NCI-H226 (cell line): ENCODE results near the gene TBCC.
"Not testable (repeated sequence)": the region's sequence is repeated elsewhere in the genome, so short reads cannot be mapped to it uniquely, and the experiment has no call there.

ENCODE experiments used
- DNase-seq: peaks from one replicate; pipeline ENCODE4 v3.0.0-alpha.2; 2015

Gene TBCC

DNA sequence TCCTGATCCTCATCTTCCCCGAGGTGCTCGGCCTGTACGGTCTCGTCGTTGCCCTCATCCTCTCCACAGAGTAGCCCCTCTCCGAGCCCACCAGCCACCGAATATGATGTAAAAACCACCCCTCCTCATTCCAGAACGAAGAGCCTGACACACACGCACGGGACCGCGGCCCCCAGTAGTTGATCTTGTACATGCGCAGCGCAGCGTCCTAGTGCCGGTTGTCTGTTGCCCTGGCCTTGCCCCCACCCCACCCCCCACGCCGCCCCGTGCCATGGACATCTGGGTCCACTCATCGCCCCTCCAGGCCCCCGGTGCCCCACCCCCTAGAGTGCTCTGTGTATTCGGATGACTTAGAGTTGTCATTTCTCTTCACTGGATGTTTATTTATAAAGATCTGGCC is 18.3 kb downstream of the TBCC start:
- no peak for DNase-seq

DNA sequence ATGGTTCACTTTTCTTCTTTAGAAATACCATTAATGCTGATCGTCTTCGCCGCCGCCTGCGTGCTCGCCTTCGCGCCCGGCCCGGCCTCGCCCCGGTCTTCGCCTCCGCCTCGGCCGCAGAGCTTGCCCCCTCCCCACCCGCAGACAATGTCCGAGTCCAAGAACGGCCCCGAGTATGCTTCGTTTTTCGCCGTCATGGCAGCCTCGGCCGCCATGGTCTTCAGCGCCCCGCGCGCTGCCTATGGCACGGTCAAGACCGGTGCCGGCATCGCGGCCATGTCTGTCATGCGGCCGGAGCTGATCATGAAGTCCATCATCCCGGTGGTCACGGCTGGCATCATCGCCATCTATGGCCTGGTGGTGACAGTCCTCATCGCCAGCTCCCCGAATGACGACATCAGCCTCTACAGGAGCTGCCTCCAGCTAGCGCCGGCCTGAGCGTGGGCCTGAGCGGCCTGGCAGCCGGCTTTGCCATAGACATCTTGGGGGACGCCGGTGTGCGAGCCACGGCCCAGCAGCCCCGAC is 18.8 kb downstream of the TBCC start:
- no peak for DNase-seq

DNA sequence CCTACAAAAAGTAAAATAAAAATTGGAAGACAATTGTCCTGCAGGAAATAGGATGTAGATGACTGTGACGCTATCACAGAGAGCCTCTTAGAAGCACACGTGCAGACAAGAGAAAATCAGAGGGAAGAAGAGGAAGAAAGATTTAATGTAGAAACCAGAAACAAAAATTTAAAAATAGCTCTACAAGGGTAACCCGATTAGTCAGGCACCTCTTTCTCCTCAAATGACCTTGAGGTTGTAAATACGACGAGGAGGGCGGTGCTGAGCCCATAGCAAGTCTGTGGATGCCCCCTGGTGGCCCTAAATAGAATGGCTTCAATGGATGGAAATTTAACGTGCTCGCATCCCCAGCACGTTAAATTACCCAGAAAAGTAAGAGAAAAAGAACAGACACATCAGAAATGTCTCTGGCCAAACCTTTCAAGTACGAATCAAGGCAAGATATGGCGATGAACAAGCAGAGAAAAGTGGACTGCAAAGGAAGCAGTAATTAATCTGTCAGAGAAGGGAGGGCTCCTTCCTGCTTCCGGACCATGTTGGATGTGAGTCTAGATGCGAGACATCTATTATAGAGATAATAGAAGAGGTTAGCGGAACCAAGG is 19.3 kb downstream of the TBCC start:
- peak; percentile 55 for DNase-seq

DNA sequence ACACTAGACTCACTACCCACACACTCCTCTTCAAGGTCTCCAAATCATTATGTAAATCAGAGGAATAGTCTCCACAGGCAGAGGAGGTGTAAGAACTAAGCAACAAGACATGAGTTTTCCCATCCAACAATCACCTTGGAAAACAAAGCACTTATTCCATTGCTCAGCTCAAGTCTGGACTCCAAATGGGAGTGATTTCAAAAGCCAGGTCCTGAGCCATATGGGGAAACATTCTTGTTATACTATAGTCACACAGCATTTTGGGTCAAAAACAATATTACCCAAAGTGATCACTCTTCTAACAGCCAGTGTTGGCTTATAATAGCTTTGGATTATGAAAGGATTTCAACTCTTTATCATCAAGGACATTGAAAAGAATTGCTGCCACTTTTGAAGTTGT is 19.9 kb downstream of the TBCC start:
- no peak for DNase-seq

DNA sequence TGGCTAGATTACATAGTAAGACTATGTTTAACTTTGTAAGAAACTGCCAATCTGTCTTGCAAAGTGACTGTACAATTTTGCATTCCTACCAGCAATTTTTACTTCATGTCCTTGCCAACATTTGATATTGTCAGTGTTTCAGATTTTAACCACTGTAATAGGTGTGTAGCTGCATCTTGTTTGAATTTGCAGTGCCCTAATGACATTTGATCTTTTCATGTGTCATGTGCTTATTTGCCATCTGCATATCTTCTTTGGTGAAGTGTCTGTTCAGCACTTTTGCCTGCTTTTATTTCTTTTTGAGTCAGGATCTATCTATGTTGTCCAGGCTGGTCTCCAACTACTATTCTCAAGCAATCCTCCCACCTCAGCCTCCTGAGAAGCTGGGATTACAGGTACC is 21.1 kb downstream of the TBCC start:
- DNase-seq, result no peak

DNA sequence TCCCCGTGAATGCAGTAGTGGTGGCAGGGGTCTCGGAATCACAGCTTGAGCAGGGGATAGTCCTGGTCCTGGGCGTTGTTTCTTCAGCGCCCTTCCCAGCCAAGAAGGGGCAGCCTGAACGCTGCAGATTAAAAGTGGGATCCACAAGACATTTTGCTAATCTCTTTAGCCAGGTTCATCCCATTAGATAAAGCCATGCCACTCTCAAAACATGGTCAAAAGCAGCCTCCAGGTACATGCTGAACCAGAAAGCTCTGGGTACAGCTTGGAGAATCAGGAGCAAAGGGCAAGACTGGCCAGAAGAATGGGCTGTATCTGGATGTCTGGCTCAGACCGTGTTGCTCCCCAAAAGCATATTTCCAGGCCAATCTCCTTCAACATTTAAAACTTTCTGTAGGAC is 23.4 kb downstream of the TBCC start, which contains the start of gene PRPH2:
Gene PRPH2 (minus strand): TSS at position 101 of the 400 bp plus-strand sequence. CDS start 263 bp downstream, outside the sequence.
- DNase-seq, result no peak

DNA sequence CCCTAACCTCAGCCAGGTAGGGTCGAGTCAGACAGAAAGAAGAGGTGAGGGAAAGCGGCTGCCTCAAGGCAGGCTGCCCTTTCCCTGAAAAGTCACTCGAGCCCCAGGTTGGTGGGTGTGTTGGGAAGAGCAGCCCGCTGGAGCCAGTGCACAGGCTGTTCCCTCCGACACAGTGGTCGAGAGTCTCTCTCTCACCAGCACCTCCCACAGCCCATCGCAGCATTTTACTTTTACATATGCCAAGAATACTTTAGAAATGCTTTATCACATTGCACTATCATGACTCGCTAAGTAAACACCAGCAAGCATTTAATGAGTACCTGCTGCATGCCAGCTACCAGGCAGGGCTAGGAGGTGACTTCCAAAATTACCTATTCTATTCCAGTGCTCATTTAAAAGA is 25.2 kb downstream of the TBCC start:
- peak; percentile 62 for DNase-seq

DNA sequence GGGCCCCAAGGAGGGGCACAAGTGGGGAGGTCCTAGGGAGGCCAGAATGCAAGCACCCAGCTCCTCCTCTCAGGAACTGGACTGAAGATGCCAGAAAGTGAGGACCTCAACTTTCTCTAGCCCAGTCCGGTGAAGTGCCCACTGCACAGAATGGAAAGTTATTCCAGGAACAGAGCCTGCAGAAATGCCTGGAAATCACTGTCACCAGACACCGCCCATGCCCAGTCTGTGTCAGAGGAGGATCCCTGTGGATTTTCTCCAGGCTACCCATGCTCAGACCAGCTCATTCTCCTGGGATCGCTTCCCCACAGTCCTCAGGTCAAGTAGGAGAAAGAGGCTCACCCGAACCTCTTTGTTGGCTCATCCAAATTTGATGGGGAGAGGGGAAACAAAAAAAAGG is 30.0 kb downstream of the TBCC start:
- DNase-seq, result no peak

DNA sequence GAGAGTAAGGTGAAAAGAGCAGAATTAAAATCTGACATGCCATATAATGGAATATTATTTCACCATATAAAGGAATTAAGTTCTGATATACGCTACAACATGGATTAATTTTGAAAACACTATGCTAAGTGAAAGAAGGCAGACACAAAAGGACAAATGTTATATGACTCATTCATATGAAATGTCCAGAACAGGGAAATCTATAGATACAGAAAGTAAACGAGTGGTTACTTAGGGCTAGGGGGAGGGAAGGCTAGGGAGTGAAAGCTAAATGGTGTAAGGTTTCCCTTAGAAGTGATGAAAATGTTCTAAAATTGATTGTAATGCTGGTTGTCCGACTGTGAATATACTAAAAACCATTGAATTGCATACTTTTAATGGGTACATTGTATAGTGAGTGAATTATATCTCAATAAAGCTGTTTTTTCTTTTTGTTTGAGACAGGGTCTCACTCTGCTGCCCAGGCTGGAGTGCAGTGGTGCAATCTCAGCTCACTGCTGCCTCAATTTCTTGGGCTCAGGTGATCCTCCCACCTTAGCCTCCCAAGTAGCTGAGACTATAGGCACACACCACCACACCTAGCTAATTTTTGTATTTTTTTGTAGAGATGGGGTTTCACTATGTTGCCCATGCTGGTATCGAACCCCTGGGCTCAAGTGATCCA is 31.7 kb downstream of the TBCC start:
- DNase-seq, result peak; percentile 45

DNA sequence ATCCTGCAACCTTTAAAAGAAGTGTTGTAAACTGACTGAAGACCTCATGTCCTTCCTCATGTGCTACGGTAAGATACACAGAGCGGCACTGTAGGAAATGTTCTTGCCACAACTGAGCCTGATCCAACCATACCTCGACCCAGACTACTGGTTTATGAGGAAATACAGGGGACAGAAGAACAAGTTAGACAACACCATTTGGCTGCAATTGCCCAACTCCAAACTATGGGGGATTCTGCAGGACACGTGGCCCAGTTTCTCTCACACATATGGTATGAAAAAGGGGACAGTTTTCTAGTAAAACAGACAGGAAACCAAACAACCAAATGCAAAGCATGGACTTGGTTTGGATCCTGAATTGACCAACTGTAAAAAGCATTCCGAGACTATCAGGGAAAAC is 34.0 kb downstream of the TBCC start:
- DNase-seq, result no peak

DNA sequence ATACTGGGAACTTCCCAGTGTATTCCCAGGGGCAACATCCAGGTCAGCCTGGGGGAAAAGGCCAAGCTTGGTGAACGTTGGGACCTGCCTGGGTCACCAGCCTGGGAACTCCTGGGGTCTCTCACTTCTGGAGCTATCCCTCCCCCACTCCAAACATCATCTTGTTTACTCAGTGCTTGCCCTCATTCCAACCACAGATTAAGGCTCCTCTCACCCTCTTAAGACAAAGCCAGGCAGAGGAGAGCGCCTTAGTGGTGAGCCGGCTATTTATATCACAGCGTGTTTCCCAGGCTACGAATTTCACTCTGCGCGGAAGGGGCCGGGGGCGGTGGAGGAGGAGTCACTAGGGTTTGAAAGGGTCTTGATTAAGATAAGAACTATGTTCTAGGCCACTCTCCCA is 35.6 kb downstream of the TBCC start:
- DNase-seq, result no peak

DNA sequence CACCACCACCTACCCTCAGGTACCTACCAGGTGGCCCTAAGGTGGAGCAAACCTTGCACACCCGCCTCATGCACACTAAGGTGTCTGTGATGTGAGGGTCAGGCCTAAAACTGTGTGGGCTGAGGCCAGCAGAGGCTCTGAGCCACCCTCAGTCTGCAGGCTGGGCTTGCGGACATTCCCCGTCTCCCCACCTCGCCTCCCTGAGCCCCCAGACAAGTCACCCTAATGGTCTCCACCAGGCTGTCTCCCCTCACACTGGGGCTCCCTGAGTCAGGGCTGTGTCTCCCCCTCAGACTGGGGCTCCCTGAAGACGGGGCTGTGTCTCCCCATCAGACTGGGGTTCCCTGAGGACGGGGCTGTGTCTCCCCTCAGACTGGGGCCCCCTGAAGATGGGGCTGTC is 36.0 kb downstream of the TBCC start:
- no peak for DNase-seq

DNA sequence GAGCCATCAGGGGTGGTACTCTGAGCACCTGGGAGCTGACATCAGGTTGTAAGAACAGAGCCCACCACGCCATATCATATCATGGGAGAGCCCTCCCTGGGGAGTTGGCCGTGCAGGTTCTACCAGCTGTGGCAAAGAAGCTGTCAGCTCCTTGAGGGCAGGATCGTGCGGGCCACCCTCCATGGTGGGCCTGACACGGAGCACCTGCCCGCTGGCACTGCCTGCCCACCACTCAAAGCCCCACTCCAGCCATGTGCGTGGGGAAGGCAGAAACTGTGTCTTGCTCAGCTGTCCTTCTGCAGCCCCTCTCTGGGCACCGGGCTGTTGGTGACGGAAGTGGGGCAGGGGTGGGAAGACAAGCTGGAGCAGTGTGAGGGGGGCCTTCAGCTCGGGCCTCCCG is 37.8 kb downstream of the TBCC start:
- no peak for DNase-seq

DNA sequence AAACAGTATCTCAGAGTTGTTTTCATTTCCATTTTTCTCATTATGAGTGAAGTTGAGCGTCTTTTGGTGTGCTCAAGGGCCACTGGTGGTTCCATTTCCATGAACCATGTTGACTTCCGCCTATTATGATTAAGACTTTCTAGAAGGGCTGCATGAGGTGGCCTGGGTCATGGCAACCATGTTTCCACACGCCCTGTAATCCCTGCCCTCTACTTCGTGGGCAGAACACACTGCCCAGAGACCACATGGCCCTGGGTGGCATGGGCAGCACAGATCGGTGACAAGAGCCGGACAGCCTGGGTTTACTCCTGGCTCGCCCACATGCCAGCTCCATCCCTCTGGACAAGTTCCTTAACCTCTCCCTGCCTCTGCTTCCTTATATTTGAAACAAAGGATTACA is 38.3 kb downstream of the TBCC start:
- no peak for DNase-seq

DNA sequence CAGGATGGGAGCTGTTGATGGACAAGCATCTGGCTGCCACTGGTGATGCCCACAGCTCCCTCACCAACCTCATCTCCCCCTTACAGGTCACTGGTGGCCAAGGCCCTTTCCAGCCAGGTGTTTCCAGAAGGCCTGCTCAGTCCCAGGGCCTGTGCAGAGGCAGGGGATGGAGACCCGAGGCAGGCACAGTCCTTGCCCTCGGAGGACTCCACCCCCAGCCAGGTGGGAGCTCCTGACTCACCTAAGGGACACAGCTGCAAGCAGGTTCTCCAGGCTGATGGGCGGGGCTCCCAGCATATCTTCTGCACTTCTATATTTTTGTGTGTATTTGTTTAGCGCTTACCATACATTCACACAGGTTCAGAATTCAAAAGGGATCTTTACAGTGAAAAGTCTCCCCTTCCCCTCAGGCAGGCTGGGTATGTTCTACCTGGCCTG is 40.9 kb downstream of the TBCC start:
- no peak for DNase-seq

DNA sequence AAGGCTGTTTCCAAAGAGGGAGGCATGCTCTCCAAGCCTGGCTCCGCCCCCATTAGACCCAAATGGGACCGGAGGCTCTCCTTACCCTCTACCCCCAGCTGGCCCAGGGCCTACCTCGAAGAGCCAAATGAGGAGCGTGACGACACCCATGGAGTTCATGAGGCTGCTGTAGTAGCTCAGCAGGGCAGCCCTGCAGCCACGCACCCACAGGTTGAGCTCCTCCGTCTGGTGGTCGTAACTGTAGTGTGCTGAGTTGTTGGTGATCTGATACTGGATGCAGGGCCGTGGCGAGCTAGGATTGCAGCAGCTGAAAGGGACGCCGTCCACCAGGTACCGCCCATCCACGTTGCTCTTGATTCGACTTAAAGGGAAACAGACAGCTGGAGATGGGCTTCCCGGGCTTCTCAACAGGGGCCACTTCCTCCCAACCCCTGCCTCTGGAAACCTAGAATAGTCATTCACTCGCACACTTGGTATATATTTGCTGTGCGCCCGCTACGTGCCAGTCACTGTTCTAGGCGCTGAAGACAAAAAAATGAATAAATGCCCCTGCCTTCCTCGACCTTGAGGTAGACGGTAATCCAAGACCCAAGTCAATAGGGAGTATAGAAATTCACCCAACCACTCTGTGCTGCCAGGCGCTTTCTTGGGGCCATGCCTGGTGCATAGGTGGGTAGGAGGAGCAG is 41.5 kb downstream of the TBCC start:
- DNase-seq, result no peak

DNA sequence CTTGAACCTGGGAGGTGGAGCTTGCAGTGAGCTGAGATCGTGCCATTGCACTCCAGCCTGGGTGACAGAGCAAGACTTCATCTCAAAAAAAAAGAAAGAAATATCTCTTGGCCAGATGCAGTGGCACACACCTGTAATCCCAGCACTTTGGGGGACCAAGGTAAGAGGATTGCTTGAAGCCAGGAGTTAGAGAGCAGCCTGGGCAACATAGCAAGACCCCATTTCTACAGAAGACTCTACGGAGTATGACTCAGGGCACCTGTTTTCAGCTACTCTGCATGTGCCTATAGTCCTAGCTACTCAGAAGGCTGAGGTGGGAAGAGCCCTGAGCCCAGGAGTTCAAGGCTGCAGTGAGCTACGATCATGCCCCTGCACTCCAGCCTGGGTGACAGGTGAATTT is 43.1 kb downstream of the TBCC start:
- not testable (repeated sequence) for DNase-seq

DNA sequence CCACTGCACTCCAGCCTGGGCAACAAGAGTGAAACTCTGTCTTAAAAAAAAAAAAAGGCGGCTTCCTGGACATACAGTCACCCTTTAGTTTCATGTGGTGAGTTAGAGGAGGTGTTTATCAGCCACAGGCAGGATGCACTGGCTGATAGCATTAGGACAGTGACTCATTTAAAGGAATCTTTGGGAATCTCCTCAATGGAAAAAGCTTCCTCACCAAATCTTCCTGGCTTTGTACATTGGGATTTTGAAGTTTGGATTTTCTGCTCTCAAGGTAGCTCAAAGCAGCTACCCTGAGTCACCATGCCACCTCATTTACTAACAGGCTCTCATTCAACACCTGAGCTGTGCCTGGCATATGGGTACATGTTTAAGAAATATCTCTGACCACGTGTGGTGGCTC is 43.7 kb downstream of the TBCC start:
- DNase-seq, result peak; percentile 89

DNA sequence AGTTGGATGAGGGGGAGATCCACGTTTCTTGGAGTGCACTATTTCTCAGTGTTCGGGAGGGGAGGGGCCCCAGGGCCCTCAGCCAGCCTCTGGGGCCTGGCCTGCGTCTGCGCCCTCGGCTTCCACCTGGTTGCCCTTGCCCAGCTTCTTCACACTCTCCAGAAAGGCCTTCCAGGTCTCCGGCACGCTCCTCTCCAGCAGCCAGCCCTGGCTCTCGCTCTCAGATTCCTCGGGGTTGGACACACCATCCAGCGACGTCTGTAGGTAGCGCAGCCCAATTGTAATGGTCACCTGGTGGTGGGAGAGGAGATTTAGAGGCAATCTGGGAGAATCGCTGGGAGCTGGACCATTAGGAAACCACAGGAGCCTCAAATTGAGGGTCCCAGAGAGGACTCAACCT is 47.7 kb downstream of the TBCC start:
- DNase-seq, result no peak

DNA sequence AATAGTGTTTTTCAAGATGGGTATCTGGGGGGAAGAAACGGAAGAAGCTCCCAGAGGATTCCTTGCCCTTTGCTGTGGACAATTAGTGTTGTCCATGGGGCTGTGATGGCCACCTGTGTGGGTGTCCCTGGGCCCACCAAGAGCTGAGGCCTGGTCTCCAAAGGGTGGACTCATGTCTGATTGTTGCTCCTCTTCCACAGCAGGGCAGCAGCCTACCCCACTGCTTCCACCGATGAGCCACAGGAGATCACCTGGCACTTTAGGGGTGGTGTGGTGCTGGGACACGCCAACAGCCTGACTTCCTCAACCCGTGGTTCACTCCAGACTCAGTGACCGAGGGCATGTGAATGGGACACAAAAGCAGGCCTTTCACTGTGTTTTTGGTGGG is 48.6 kb downstream of the TBCC start:
- DNase-seq, result no peak

DNA sequence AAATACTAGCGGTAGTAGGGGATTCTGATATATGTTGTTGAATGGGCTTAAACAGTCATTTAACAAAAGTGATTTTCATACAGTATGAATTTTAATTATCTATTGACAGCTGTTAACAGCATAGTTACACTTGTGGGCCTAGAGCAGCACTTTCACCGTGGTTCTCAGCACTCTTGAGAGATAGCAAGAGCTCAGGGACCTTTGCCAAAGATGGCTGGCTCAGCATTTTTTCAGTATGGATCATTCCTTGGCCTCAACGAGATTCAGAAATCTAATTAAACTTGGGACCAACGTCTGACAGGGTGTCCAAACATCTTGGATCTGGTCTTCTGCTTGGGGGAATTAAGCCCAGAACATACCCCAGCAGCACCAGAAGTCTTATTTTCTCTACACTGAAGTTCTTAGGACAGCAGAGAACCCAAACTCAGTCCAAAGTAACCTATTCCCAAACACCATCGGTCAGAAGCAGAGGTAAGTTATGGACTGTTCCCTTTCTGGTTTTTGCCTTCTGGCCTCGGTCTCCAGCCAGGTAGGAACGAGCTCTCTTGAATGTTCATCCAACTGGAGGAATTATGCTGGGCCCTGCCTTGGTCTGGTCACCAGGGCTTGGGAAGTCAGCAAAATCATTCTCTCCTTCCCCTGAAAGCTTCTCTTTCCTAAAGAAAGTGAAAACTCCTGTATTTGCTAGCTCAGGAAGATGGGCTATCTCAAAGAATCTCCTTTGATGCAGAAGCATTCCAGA is 49.2 kb downstream of the TBCC start:
- no peak for DNase-seq

DNA sequence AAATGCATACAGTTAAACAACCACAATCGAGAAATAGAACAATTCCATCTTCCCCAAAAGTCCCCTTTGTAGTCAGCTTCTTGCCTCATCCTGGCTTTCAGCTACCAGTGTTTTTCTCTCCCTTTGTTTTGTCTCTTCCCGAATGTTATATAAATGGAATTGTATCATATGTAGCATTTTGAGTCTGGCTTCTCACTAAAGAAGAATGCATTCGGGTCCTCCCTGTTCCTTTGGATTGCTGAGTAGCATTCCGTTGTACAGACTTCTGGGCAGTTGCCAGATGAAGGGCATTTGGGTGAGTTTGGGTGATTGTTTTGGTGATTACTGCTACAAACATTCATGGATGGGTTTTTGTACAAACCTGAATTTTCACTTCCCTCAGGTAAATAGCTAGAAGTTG is 51.3 kb downstream of the TBCC start:
- peak; percentile 57 for DNase-seq
